Choroid plexus epithelial cell (primary cell): Measurements from ENCODE around the gene LSMEM2.
A peak's percentile ranks its signal among the peaks of the same experiment; 100 is the strongest.

Experiments used
- DNase-seq: peaks from one replicate; pipeline ENCODE4 v3.0.0-alpha.2; 2010; ENCODE audit warnings: low read depth
- H3K4me3 ChIP-seq: 2 replicates; pipeline ENCODE4 v1.5.1; 2011; ENCODE audit warnings: low read depth, mild to moderate bottlenecking, control low read depth, low read length, moderate library complexity
- CTCF ChIP-seq: conservative IDR thresholded peaks from 2 replicates; pipeline ENCODE4 v1.5.1; 2011; ENCODE audit warnings: low read depth, mild to moderate bottlenecking, control low read depth, inconsistent platforms, low read length, moderate library complexity

The LSMEM2 gene

DNA sequence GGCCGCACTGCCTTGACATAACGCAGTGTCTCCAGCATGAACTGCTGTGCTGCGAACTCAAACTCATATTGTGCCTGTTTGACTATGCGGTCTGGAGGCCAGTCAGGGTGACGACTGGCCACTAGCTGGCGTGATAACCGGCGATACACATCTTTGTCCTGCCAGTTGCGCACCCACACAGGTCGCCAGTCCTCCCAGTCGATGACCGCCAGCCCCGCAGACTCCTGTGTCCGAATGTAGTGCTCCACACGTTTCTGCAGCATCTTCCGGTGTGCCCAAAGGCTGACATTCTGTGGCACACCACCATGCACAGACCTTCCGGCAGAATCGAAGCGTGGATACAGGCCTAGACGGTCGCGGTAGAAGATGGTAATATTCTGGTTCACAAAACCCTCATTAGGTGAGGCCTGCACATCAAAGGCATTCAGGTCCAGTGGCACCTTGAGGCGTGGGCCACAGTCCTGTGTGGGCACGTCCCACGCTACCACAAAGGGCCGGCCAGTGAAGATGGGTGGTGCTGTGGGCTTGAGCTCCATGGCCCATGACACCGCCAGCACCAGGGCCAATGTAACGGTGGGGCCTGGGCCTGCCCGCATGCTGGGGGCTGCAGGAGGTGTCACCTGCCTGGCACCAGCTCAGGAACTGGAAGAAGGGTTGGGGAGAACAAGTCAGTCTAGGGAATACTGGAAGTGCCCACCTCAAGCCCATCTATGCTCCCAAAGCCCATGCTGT is 41.2 kb downstream of the LSMEM2 start:
- TF ChIP-seq CTCF, result no peak
- H3K4me3 ChIP-seq, result peak overlapping the region; percentile 76
- DNase-seq, result no peak

- peak overlapping the region; percentile 76 for H3K4me3 ChIP-seq
- peak; percentile 62 for DNase-seq
- no peak for TF ChIP-seq CTCF
Measured at GRCh38 chr3:50320853-50321335, 42.0 kb downstream of the LSMEM2 start.

DNA sequence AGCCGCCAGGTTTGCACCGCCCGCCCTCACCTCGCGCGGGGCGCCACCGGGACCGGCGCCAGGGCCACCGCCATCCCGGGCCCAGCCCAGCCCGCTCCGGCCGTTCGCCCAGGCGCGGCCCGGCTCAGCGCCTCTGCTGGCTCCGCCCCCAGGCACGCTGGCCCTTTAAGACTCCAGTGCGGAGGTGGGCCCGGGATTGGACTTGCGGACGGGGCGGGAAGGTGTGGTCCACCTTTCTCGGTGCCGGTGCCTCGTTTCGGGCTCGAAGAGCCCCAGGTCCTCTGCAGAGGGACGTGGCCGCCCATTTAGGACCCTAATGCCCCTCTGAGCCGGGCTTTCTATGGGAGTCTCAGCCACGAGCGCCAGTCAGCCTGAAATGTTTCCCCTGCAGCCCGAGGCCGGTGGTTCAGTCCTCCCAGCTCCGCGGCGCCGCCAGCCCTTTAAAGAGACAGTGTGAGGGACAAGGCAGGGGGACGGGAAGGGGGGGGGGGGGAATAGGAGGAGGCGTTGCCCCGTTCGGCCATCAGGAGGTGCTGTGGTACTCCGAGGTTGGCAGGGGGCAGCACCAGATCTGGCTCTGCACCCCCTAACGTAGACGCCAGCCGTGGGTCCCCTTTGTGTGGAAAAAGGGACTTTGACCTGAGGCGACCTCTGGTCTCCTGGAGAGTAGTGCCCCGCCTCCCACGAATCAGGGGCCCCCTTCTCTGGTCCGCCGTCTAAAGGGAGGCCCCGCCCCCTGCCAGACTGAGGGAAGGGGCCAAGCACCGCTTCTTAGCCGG is 42.6 kb downstream of the LSMEM2 start:
- peak; percentile 92 for DNase-seq
- H3K4me3 ChIP-seq, result peak overlapping the region; percentile 76
- TF ChIP-seq CTCF, result peak; percentile 55

- no peak for DNase-seq
- no peak for TF ChIP-seq CTCF
- peak overlapping the region; percentile 76 for H3K4me3 ChIP-seq
Measured at GRCh38 chr3:50322115-50322385, 43.2 kb downstream of the LSMEM2 start.

DNA sequence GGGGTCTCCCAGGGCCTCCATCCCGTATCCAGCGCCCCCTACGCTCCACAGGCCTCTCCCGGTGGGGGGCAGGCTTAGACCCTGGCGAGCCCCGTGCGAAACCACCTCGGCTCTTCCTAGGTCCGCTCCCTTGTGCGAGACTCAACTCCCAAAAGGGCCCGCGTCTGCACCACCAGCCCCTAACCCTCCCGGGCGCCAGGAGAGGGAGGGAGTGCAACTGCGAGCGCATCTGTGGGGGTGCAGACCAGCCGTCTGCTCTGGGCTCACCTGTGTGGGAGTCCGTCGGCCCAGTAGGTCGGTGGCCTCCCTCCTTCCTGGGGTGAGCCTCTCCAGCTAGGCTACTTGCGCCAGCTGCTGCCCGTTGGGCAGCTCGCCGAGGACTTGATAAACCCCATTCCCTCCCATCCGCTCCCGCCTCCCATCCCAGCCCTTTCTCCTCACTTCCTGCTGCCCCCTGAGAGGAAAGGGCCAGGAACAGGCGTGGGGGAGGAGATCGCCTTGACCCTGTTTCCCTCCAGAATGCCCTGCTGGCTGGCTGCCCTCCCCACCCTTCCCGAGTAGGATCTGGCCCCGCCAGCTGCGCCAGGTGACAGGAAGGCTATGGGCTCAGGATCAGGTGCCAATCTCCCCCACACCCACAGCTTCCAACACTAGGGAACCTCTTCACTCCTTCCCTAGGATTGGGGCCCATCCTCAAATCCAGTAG is 43.7 kb downstream of the LSMEM2 start, which contains the start of gene HYAL2:
HYAL2 (minus strand) TSS at position 360 of the 706 bp plus-strand sequence. CDS start 2,256 bp downstream, outside the sequence.
- DNase-seq, result no peak
- TF ChIP-seq CTCF, result no peak
- peak within 1 kb of the TSS; percentile 76 for H3K4me3 ChIP-seq

GRCh38 chr3:50323092-50323600 is 44.3 kb downstream of the LSMEM2 start:
- no peak overlapping the region for H3K4me3 ChIP-seq
- no peak for DNase-seq
- TF ChIP-seq CTCF, result no peak
